Left colon (tissue), 2 donors: ENCODE results near the gene SEPTIN8. TPM values are rescaled to one million over a fixed set of nuclear protein-coding genes. Genes with fewer than 3 reads are reported as not detected.

Experiments
- ATAC-seq: fragments of 200-7000 bp; cut with Tn5 transposase; one replicate; pipeline ENCODE4 v1.9.1; 2020; ENCODE audit warnings: mild to moderate bottlenecking, moderate library complexity
- DNase-seq, 2 donors: peaks; one replicate each; pipeline ENCODE4 v3.0.0-alpha.2; 2020
- intact Hi-C, 2 donors: fragments of 100-400 bp; cut with DNase I in 1 of 2; cut with micrococcal nuclease in 1 of 2; formaldehyde crosslinking; loops; one replicate each; pipeline versions ENCODE4 v1.11.2 to v1.14.0; 2022; cut with DNase I, micrococcal nuclease
- total RNA-seq, 2 donors: library from RNA; stranded (reverse); fragmentation: NEBNext Ultra II Directional; extraction: Animal tissue kit (Norgen Biotek cat#: 25700); gene quantifications; one replicate each; pipeline ENCODE4 v1.2.1, GENCODE V29; 2021
- donor health status: DM: no; HTN: no; CAD: no.
- donor health status: DM: yes; HTN: yes; CAD: no.

SEPTIN8 gene
- total RNA-seq, 2 donors from 2014 or later = 58.7 to 59.6 TPM

DNA sequence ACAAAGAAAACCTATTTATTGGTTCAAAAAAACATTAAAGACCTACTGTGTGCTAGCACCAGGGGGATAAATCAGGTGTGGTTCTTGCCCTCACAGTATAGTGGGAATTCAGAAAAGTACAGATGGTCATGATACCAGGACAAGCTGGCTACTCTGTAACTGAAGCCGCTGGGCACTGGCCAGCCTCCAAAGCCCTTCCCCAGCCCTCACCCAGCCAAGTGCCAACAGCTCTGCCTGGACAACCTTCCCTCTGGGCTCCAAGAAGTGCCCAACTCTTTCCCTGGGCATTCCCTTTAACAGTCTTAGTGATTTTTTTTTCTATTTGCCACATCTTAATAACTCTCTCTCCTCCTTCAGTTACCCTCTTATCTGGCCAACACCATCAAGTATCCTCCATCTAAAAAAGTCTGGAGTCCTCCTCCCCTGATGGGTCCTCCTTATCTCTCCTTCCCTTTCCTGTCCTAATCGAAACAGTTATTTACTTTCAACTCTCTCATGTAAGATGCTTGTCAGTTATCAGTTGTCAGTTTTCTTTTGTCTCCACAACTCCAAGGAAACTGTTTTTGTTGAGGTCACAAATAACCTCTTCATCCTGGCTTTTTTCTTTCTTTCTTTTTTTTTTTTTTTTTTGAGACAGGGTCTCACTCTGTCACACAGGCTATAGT, 13.3 kb upstream of the SEPTIN8 start:
- no peak for ATAC-seq
- intact Hi-C loops = no loop called here

DNA sequence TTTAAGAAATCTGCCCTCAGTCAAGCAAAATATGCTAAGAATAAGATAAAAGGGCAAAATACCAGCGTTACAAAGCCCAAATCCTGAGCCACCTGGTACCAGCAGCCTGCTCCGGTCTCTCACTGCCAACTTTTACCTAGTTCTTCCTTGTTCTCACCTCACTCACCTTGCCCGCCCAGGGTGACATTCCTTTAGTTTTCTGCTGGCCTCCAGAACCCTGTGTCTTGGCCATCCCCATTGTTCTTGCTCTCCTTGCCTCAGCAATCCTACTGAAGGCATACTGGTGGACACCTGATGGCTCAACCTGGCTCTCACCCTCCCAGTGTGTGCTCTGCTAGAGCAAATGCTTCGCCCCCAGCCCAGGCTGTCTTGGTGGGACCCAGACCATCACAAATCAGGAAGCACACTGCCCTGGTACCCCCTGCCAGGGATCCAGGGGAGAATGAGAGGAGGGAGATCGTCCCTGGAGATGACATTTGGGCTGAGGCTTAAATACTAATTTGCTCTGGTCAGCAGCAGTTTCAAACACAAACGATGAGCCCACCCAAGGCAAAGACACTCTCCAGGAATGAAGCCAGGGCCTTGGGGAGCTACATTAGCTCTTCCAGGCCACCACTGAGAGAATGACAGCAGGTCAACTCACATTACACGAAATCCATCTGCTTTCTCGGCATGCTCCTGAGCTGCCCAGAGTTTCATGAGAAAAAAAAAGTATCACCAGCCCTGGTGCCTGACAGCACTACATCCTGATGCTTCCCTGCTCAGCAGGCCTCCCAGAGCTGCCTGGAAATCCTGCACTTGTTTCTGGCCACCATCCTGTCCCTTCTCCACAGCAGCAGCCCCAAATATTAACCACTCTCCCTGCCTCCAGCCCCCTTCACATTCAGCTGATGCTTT, 12.2 kb upstream of the SEPTIN8 start:
- intact Hi-C loops = no loop called here
- no peak for DNase-seq
- ATAC-seq = no peak

More for the DNA sequence above, 13.3 kb upstream of the SEPTIN8 start:
- DNase-seq = no peak

DNA sequence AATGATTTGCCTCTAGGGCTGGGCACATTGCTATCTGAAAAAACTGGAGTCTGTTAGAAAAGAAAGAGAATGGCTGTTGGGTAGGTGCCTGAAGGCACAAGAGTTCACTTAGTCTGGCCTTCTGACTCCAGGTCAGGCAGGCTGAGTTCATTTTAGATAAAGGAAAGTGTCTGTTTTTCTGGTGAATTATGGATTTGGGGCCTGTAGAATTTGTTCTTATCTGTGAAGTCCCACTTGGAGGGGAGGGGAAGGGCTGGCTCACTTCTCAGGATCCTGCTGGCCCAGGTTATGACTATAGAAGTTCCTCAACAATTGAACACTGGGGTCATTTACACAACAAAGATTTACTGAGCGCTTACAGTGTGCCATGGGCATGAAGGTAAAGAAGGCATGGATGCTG, 11.5 kb upstream of the SEPTIN8 start:
- intact Hi-C loops = no loop called here
- ATAC-seq = no peak
- no peak for DNase-seq

DNA sequence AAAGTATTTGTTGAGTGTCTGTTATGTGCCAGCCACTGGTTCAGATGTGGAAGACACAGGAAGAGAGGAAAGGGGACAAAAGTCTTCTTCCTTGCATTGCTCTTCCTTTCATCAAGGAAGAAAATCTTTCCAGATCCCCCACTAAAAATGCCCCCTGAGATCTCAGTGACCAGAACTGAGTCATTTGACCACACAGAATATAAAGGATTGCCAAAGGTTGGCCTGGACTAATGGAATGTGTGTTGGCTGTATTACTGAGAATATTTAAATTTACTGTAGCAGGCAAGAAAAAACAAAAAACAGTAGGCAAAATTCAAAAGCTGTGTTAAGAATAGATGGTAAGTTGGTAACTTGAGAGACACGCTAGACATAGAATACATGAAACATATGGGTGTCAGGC, 10.0 kb upstream of the SEPTIN8 start:
- intact Hi-C loops = no loop called here
- no peak for ATAC-seq

DNA sequence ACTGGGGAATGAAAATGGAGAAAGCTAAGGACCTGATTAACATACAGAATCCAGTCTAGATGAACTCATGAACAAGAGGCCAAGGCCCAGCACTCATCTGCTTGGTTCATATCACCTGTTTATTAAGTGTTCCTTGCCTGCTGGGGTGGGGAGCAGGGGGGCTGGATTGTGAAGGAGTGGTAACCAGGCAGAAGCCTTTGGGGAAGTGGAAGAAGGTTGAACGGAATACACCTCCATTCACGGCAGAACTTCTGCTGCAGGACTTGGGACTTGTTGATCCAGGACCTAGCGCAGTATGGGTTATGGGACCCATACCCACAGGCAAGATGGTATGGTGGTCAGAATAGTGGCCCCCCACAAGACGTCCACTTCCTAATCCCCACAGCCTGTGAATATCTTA, 8.8 kb upstream of the SEPTIN8 start:
- intact Hi-C loops = no loop called here
- DNase-seq = no peak
- ATAC-seq = no peak

More for the DNA sequence above, 10.0 kb upstream of the SEPTIN8 start:
- no peak for DNase-seq

DNA sequence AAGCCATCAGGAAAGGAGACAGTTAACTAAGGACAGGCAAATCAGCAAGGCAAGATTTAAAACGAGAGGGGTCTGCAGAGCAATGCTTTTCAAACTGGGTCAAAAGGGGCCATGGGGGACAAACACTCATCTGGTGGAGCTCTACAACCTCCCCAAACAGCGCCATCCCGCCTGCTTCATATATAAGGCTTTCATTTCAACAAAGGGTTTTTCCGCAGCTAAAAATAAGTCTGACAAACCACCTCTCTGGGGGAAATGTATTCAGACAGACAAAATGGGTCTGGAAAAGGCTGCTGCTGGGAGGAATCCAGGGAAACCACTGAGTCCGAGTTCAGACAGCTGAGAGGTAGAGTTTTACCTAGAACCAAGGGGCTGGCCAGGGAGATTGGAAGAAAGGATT, 8.3 kb upstream of the SEPTIN8 start:
- intact Hi-C loops = no loop called here
- ATAC-seq = no peak
- DNase-seq = no peak

DNA sequence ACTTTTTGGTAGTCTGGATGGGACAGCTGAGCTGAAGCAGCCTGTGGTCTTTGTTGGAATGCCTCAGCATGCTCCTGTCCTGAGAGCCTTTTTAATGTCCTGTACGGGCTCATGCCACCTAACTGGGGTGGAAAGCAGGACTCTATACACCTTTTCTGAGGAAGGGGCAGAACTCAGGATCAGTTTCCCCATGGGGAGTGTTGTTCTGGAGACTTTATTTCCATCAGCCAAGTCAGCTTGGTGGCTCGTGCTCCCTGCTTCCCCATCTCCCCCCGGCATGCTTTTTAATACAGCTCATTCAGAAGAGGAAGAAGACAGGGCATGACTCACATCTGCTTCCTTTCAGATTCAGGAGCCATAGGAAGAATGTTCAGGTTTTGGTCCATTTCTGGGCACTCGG, 5.1 kb upstream of the SEPTIN8 start:
- DNase-seq (no peak), ATAC-seq (no peak)
- intact Hi-C loops = no loop called here

DNA sequence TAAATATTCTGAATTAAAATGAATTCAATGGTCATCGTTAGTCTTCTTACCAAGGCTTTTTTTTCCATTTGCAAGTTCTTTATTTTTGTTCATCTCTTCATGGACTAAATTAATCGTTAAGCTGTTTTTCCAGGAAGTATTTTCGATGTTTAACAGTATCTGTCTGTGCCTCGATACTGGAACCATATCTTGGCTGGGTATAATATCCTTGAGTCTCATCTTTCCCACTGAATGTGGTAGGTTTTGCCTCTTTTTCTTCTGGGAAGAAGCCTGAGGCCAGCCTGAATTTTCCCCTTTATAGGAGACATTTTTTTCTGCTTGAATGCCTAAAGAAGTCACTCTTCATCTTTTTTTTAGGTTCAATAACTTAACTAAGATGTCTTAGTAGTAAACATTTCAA, 4.0 kb upstream of the SEPTIN8 start:
- intact Hi-C loops = no loop called here
- DNase-seq = no peak
- ATAC-seq = no peak

DNA sequence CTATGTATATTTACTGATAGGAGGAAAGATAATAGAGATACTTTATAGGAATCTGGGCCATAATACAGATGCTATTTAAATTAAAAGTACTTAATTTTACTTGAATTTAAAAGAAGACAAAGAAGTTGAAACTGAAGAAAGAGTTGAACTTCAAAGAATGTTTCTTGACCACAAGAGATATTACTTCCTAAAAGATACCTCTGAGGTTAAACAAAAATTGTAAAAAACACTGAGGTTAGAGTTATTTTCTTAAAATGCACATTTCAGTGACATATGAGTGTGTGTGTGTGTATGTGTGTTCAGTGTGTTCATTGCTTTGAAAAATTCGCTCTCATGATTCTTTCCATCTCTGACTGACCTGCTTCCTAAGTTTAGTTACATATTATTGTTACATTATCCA, 3.5 kb upstream of the SEPTIN8 start:
- DNase-seq = no peak
- intact Hi-C loops = no loop called here
- no peak for ATAC-seq

DNA sequence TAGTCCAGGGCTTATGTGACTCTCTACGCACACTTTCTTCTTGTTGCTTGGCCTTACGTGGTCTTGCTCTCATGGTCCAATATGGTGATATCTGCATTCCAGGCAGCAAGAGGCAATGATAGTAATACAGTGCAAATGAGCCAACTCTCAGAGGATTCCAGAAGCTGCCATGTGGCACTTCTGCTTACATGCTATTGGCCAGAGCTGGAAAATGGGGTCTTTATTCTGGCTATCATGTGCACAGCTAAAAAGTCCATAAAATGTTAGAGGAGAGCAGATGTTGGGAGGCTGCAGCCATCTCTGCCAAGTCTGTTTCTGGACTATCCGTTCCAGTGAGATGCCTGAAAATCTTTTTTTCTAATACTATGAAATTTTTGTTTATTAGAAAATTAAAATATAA, 2.9 kb upstream of the SEPTIN8 start:
- intact Hi-C loops = no loop called here
- ATAC-seq (no peak), DNase-seq (no peak)

DNA sequence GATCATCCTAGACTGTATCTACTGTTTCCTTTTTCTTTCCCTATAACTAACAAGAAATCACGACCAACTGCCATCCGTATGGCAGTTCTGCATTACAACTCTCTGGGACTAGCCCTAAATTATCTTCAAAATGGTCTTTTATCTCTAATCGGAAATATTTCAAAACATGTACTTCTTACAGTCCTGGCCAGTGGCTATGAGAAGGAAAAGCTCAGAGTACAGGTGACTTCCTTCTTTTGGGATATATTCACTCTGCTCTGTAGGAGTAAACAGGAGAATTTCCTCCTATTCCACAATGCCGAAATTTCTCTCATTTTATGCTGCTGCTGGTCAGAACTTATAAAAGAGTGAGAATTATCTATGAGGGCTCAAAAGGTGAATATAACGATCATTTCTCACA, 1.8 kb upstream of the SEPTIN8 start:
- DNase-seq (no peak), ATAC-seq (no peak)
- intact Hi-C loops = no loop called here

DNA sequence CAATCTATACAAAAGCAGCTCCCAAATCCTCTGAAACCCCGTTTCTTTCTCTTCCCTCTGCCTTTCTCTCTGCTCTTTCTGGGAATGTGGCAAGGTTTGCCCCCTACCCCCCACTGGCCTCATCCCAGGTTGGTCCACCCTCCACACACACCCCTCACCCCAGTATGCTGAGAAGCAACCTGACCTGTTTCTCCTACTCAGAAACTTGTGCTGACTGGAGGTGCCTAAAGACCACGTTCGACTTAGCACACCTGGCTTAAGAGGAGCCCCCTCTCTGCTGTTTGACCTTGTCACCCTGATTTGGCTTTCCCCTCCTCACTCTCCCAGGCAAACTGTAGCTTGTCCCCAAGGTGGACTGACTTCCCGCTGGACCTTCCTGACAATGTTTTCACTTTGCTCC, 1.1 kb upstream of the SEPTIN8 start:
- ATAC-seq (no peak), DNase-seq (no peak)
- intact Hi-C loops = no loop called here

DNA sequence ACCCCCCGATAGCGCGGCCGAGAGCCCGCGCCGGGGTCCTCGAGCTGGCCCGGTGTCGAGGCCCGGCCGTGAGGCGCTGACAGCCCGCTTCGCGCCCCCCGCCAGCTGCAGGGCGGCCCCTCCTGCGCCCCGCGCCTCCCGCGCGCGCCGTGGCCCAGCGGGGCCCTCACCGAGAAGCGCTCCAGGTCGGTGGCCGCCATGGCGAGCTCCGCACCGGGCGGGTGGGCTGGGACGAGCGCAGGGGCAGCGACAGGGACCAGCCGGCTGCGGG, 166 bp downstream of the SEPTIN8 start:
- ATAC-seq (peak; percentile 10), DNase-seq (no peak)
- intact Hi-C loops = no loop called here

DNA sequence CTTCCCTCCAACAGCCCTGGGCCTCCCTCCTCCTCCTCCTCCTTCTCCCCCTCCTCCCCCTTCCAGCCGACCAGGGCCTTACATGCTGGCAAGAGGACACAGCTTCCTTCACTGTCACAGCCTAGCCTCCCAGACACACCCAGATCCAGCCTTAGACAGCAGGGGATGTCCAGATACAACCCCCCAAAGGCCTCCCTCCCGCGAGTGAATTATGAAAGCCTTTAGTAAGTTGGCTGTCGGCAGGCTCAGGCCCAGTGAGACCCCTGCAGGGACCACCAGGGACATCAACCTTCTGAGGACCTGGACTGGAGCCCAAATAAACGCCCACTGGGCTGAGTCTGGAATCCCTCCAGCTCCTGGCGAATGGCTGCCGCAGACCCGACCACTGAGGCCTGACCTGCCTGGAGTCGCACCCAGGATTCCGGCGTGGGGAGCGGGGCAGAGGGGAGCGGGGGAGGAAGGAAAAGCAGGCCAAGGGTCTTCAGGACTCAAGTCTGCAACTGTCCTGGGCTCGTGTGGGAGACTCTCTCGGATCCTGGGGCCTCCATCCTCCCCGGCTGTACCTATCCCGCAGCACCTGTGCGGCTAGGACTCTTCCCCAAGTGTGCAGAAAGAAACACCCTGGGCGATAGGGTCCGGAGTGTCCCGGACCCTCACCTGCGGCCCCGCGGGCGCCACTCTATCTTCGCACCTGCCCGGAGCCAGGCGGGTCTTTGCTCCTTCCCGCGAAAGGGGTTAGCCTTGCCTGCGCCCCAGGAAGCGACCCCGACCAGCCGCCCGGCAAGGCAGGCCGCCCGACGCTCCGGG, 705 bp downstream of the SEPTIN8 start:
- ATAC-seq (peak; percentile 69), DNase-seq (peak; percentile 50 to 67)
- intact Hi-C loops = no loop called here

DNA sequence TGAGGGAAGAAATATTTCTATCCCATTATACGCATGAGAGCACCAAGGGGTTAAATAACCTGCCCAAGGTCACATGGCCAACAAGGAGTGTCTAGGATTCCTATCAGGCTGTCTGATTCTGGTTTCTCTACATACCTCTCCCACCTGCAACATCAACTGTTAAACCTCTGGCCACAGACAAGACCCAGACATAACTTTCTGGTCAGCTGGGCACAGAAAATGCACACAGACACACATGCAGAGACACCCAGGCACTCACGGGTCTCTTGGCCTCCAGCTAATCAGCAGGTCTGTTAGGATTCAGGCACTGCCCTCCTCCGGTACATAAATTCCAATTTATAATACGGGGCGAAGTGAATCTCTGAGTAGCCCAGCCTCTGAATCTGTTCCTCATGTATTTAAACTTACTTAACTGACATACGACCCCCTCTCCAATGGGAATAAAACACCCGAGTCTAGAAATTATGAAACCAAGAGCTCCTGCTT, 1.5 kb downstream of the SEPTIN8 start:
- no peak for DNase-seq
- intact Hi-C loops = no loop called here
- peak; percentile 27 for ATAC-seq

DNA sequence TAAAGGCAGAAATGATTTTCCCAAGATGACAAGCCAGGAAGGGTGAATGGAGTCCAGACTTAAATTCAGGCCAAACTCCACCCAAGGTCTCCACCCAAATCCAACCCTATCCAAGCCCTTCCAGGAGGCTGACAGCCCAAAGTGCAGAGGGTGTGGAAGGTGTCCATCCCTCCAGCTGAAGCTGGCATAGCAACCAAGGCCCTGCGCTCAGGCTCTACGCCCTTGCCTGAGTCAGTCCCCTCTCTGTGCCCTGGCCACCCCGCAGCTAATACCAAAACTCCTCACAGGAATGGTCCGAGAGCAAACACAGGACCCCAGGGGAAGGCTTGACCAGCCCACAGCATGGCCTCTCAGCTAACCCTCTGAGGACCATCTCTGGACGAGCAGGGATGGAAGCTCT, 2.1 kb downstream of the SEPTIN8 start:
- DNase-seq = no peak
- intact Hi-C loops = no loop called here
- peak; percentile 40 for ATAC-seq

DNA sequence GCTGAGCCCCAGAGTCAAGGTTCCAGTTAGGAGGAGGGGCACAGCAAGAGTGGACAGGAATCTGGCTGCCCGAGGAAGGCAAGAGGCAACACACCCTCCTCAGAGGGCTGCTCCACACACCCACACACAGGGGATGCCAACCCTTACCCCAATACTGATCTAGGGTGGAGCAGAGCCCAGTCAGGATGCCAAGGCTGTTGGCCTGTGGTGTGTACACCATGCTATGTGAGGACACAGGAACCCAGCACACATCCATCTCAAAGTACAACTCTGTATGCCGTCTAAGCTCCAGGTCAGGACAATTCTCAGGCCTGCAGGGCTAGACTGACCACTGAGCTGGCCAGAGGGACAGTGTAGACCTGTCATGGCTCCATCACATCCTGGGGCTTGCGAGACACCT, 2.6 kb downstream of the SEPTIN8 start:
- intact Hi-C loops = no loop called here
- DNase-seq (no peak), ATAC-seq (no peak)

DNA sequence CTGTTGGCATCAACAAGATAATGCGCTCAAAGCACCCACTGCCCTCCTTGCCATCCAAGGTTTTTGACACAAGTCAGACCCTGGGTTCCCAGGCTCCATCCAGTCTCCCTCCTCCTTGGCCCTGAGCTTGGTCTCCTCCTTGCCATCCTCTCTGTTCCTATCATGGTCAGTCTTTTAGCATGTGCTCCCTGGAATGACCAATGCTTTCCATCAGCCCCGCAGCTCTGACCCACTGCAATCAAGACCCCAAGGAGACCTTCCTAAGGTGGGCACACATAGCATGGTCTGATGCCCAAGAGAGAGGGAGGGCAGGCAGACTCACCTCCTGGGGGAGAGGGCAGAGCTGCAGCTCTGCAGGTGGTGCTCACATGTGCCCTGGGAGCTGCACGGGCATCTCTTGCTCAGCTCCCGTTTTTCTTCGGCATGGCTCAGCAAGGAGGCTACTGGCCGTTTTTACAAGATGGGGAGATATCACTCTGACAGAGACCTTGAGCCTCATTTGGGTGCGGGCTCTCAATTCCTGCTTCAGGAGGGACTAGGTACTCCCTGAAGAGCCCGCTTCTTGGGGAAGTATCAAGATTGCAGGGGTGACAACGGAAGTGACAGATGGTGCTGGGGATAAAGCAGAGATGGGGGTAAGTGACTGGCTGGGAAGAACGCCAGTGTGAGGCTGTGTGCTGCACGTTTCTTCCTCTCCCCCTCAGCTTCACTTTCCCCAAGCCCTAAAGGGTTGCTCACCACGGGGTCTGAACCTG, 3.3 kb downstream of the SEPTIN8 start:
- no peak for DNase-seq
- ATAC-seq = no peak
- intact Hi-C loops = no loop called here

DNA sequence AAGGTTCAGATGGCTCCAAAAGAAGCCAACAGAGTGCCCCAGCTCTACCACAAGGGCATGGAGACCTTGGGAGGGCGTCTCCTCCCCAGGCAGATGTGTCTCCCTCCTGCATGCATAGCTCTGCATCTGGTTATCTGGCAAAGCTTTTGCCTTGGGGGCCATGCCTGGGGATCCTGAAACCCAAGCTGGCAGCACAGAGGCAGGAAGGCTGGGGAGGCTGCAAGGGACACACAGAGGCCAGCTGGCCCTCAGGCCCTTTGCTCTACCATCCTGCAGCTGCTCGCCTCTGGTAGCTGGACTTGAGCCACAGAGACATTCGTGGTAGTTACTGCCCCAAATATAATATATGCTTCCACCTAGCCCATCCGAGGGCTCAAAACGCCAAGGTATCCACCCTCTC, 3.9 kb downstream of the SEPTIN8 start:
- no peak for ATAC-seq
- no peak for DNase-seq
- intact Hi-C loops = no loop called here
